ENCODE data around the gene STARD3.

Gene STARD3

GRCh38 chr17:39639043-39639442, 2.1 kb downstream of the STARD3 start:
- no peak for DNase-seq

- DNase-seq: no peak
These were observed 2.9 kb downstream of the STARD3 start for GRCh38 chr17:39639566-39640458.

- no peak for DNase-seq
These were observed 3.7 kb downstream of the STARD3 start for GRCh38 chr17:39640591-39641031.

- no peak for DNase-seq
These were observed 4.2 kb downstream of the STARD3 start for GRCh38 chr17:39641097-39641496.

- DNase-seq: no peak
These were observed 4.9 kb downstream of the STARD3 start for GRCh38 chr17:39641883-39642282.

GRCh38 chr17:39642291-39643074, 5.5 kb downstream of the STARD3 start:
- DNase-seq: no peak

GRCh38 chr17:39643271-39643670, 6.3 kb downstream of the STARD3 start:
- no peak for DNase-seq

- no peak for DNase-seq
These were observed 10.3 kb downstream of the STARD3 start for GRCh38 chr17:39647256-39647655.

- DNase-seq: no peak
These were observed 11.8 kb downstream of the STARD3 start for GRCh38 chr17:39648616-39649366.

- no peak for DNase-seq
These were observed 13.2 kb downstream of the STARD3 start for GRCh38 chr17:39650121-39650579.

- no peak for DNase-seq
These were observed 15.1 kb downstream of the STARD3 start for GRCh38 chr17:39651923-39652586.

GRCh38 chr17:39652587-39653315, 15.8 kb downstream of the STARD3 start:
- DNase-seq: no peak

GRCh38 chr17:39653316-39653661, 16.3 kb downstream of the STARD3 start:
- no peak for DNase-seq

- peak in 1 of 2 experiments; percentile 44 for DNase-seq
These were observed 16.9 kb downstream of the STARD3 start for GRCh38 chr17:39653662-39654331.

GRCh38 chr17:39655105-39655504, 18.2 kb downstream of the STARD3 start:
- DNase-seq: no peak

GRCh38 chr17:39658346-39658745, 21.4 kb downstream of the STARD3 start:
- DNase-seq: no peak

- DNase-seq: no peak
These were observed 21.8 kb downstream of the STARD3 start for GRCh38 chr17:39658760-39659159.

GRCh38 chr17:39659279-39660010, 22.5 kb downstream of the STARD3 start:
- DNase-seq: no peak

- DNase-seq: no peak
These were observed 23.0 kb downstream of the STARD3 start for GRCh38 chr17:39660011-39660360.

All from NCI-H446 (cell line).